Measurements from ENCODE around the gene GON7.
A peak's percentile ranks its signal among the peaks of the same experiment; 100 is the strongest.

DNA sequence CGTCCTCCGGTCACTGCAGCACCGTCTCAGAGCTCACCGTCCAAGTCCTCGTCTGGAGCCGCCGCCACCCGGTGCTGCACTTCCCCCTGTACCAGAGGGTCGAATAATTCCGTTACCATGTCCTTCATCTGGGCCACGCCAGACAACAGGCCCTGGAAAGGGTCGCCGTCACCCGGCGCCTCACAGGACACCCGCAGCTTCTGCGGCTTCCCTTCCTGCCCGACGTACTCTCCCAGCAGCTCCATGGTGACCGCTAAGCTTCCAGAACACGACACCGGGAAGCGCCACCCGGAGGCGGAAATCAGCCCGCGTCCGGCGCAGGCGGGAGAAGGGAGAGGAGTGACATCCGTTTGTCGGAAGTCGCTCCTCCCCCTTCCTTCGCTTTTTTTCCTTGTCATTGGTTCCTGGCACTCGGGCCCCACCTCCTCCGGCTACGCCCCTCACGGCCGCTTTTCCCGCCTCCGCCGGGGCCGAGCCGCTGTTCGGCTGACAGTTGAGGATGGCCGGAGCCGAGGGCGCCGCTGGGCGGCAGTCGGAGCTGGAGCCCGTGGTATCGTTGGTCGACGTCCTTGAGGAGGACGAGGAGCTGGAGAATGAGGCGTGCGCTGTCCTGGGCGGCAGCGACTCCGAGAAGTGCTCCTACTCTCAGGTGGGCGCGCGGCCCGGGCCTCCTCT lies at the start of gene GON7, which contains the start of gene UBR7:
- TF ChIP-seq POLR2A (IDR thresholded peaks at IDR 0.05) = peak in 1 of 2 donors; percentile 21
- TF ChIP-seq, protein P1, sequence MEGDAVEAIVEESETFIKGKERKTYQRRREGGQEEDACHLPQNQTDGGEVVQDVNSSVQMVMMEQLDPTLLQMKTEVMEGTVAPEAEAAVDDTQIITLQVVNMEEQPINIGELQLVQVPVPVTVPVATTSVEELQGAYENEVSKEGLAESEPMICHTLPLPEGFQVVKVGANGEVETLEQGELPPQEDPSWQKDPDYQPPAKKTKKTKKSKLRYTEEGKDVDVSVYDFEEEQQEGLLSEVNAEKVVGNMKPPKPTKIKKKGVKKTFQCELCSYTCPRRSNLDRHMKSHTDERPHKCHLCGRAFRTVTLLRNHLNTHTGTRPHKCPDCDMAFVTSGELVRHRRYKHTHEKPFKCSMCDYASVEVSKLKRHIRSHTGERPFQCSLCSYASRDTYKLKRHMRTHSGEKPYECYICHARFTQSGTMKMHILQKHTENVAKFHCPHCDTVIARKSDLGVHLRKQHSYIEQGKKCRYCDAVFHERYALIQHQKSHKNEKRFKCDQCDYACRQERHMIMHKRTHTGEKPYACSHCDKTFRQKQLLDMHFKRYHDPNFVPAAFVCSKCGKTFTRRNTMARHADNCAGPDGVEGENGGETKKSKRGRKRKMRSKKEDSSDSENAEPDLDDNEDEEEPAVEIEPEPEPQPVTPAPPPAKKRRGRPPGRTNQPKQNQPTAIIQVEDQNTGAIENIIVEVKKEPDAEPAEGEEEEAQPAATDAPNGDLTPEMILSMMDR (IDR thresholded peaks at IDR 0.05) = peak in 1 of 3 experiments; percentile 4
- peak; percentile 90 to 98 for TF ChIP-seq POLR2AphosphoS5 (IDR thresholded peaks at IDR 0.05; ENCODE audit: insufficient read depth in 1 of 2, low read depth in 1 of 2)

All from vagina (tissue), 2 donors.